Uterine smooth muscle cell (primary cell): Measurements from ENCODE around the gene CCER1. TPM values are rescaled to one million over a fixed set of nuclear protein-coding genes. Genes with fewer than 3 reads are reported as not detected.

Source experiments
- total RNA-seq: library from RNA; depleted of rRNA; stranded (reverse); fragments of >200 nt; gene quantifications from 2 replicates; pipeline ENCODE4 v1.2.3, GENCODE V29; 2014

The CCER1 gene
- not detected in 2 replicates for total RNA-seq

GRCh38 chr12:90954921-90955320, at the start of gene CCER1:
CCER1 (minus strand) TSS chr12:90955176; CDS start chr12:90954742, 434 bp downstream.

Other genes with a start within 250 kb of the CCER1 start
- not detected in 2 replicates for gene EPYC, start 49.8 kb upstream of the CCER1 start, total RNA-seq
- not detected in 2 replicates for gene KERA, start 102.8 kb upstream of the CCER1 start, total RNA-seq
- 186 and 540 TPM in 2 replicates for gene LUM, start 156.3 kb upstream of the CCER1 start, total RNA-seq
- gene DCN, start 227.6 kb upstream of the CCER1 start, total RNA-seq, result 87.0 and 193 TPM in 2 replicates